HCT116 (cell line): ENCODE measurements around the gene PDZRN4. TPM values are rescaled to one million over a fixed set of nuclear protein-coding genes. Genes with fewer than 3 reads are reported as not detected.

ENCODE experiments used
- ATAC-seq: fragments of 200-7000 bp; cut with Tn5 transposase; 2 replicates; pipeline ENCODE4 v1.9.1; 2020; ENCODE audit warnings: mild to moderate bottlenecking, moderate library complexity
- BruUV-seq: library from RNA; stranded (reverse); fragments of 400-500 nt; replicated peaks from 2 replicates; lab custom pipeline; 2021; lab: Mats Ljungman, UMichigan
- CTCF ChIA-PET: fragments of 300-600 bp; sonication (Branson Sonifier 250); formaldehyde crosslinking; loops from one replicate; lab custom pipeline; 2021; ENCODE audit warnings: antibody characterized with exemption; lab: Charles Lee
- POLR2A ChIA-PET: fragments of 300-600, 350-600 bp; sonication (Branson Sonifier 250); formaldehyde crosslinking; loops from one replicate; lab custom pipeline; 2021; ENCODE audit warnings: antibody characterized with exemption; lab: Charles Lee
- RAD21 ChIA-PET, 2 experiments: fragments of 300-600 bp; sonication (Branson Sonifier 250); formaldehyde crosslinking; loops; one replicate each; lab custom pipeline; 2023; ENCODE audit warnings: low total read pairs in 2 of 2; ENCODE audit not compliant: uncharacterized antibody in 2 of 2, unreplicated experiment in 2 of 2, low non-redundant PET in 1 of 2; lab: Charles Lee
- DNase-seq: peaks from one replicate; pipeline ENCODE4 v3.0.0-alpha.2; 2010; ENCODE audit warnings: low read depth, low spot score
- H2AFZ ChIP-seq: fragments of 200-600 bp; shearing (Covaris generic), sonication (generic); 2 replicates; pipeline ENCODE4 v1.6.1; 2017; ENCODE audit warnings: low read depth, mixed run types, mixed read lengths, antibody characterized with exemption, low read length; ENCODE audit not compliant: poor library complexity, severe bottlenecking
- H3K27ac ChIP-seq: 2 replicates; pipeline ENCODE4 v1.5.1; 2012; ENCODE audit warnings: low read depth, low read length
- H3K27me3 ChIP-seq: fragments of 200-600 bp; sonication (generic); 2 replicates; pipeline ENCODE4 v1.6.1; 2016; ENCODE audit warnings: mixed run types, low read length, mixed read lengths; ENCODE audit not compliant: insufficient read depth
- H3K36me3 ChIP-seq, 2 experiments: fragments of 200-500 bp in 1 of 2; fragments of 200-600 bp in 1 of 2; sonication (Bioruptor generic) in 1 of 2; sonication (generic) in 1 of 2; 2 replicates each; pipeline versions ENCODE4 v1.5.1 to v1.6.1; 2014 to 2016; ENCODE audit warnings: low read length in 2 of 2, inconsistent platforms in 1 of 2, mixed read lengths in 1 of 2, mixed run types in 1 of 2; ENCODE audit not compliant: insufficient read depth in 2 of 2, control insufficient read depth in 1 of 2
- H3K4me1 ChIP-seq, 2 experiments: fragments of 200-600 bp in 1 of 2; sonication (generic) in 1 of 2; 2 replicates each; pipeline versions ENCODE4 v1.5.1 to v1.6.1; 2012 to 2017; ENCODE audit warnings: low read length in 2 of 2, inconsistent platforms in 1 of 2, mild to moderate bottlenecking in 1 of 2, mixed read lengths in 1 of 2, mixed run types in 1 of 2, moderate library complexity in 1 of 2; ENCODE audit not compliant: insufficient read depth in 2 of 2, control insufficient read depth in 1 of 2
- H3K4me2 ChIP-seq: fragments of 200-600 bp; sonication (generic); 2 replicates; pipeline ENCODE4 v1.6.1; 2017; ENCODE audit warnings: mixed run types, low read length, mixed read lengths
- H3K4me3 ChIP-seq, 2 experiments: fragments of 200-600 bp in 1 of 2; sonication (generic) in 1 of 2; replicated peaks in 1 of 2; 2 replicates each; pipeline ENCODE4 v1.5.1; 2011 to 2016; ENCODE audit warnings: low read length in 2 of 2, control low read depth in 1 of 2, low read depth in 1 of 2, mild to moderate bottlenecking in 1 of 2, mixed read lengths in 1 of 2, mixed run types in 1 of 2
- H3K79me2 ChIP-seq: fragments of 200-600 bp; sonication (generic); 2 replicates; pipeline ENCODE4 v1.6.1; 2017; ENCODE audit warnings: mild to moderate bottlenecking, mixed run types, low read length, moderate library complexity, mixed read lengths; ENCODE audit not compliant: insufficient read depth
- H3K9ac ChIP-seq: fragments of 200-600 bp; sonication (generic); 2 replicates; pipeline ENCODE4 v1.6.1; 2016; ENCODE audit warnings: low read length, mixed read lengths
- H3K9me2 ChIP-seq: fragments of 200-600 bp; sonication (generic), shearing (Covaris generic); 2 replicates; pipeline ENCODE4 v1.6.1; 2017; ENCODE audit warnings: mixed run types, mild to moderate bottlenecking, moderate library complexity; ENCODE audit not compliant: insufficient read depth
- H3K9me3 ChIP-seq, 2 experiments: fragments of 200-500 bp in 1 of 2; fragments of 200-600 bp in 1 of 2; sonication (Bioruptor generic) in 1 of 2; sonication (generic) in 1 of 2; 2 replicates each; pipeline ENCODE4 v1.6.1; 2014 to 2017; ENCODE audit warnings: low read length in 2 of 2, mixed read lengths in 2 of 2, inconsistent platforms in 1 of 2, low read depth in 1 of 2, mild to moderate bottlenecking in 1 of 2, mixed run types in 1 of 2, moderate library complexity in 1 of 2; ENCODE audit not compliant: control insufficient read depth in 1 of 2, insufficient read depth in 1 of 2
- H4K20me1 ChIP-seq: fragments of 200-600 bp; sonication (generic), shearing (Covaris generic); 2 replicates; pipeline ENCODE4 v1.6.1; 2017; ENCODE audit warnings: mixed run types, mild to moderate bottlenecking, moderate library complexity; ENCODE audit not compliant: insufficient read depth
- CBX3 ChIP-seq: IDR thresholded peaks from 2 replicates; pipeline ENCODE4 v1.6.1; 2012; ENCODE audit warnings: low read depth
- CEBPB ChIP-seq: IDR thresholded peaks from 2 replicates; pipeline ENCODE4 v1.6.1; 2012; ENCODE audit warnings: low read depth
- EGR1 ChIP-seq: IDR thresholded peaks from 2 replicates; pipeline ENCODE4 v1.6.1; 2012; ENCODE audit warnings: low read depth
- ELF1 ChIP-seq: IDR thresholded peaks from 2 replicates; pipeline ENCODE4 v1.6.1; 2012; ENCODE audit warnings: low read depth, borderline replicate concordance
- EZH2 ChIP-seq: fragments of 200-600 bp; sonication (generic); IDR thresholded peaks from 2 replicates; pipeline ENCODE4 v1.6.1; 2017; ENCODE audit warnings: antibody characterized with exemption, mixed run types
- EZH2phosphoT487 ChIP-seq: fragments of 200-600 bp; IDR thresholded peaks from 2 replicates; pipeline ENCODE4 v1.6.1; 2018; ENCODE audit warnings: antibody characterized with exemption, borderline replicate concordance
- POLR2AphosphoS5 ChIP-seq: IDR thresholded peaks from 2 replicates; pipeline ENCODE4 v1.6.1; 2011; ENCODE audit warnings: mild to moderate bottlenecking, low read depth, low read length, moderate library complexity
- RAD21 ChIP-seq: IDR thresholded peaks from 2 replicates; pipeline ENCODE4 v1.6.1; 2012; ENCODE audit warnings: low read depth, mild to moderate bottlenecking
- TCF7L2 ChIP-seq: IDR thresholded peaks from 2 replicates; pipeline ENCODE4 v1.7.0; 2011; ENCODE audit warnings: borderline replicate concordance, inconsistent platforms; ENCODE audit not compliant: insufficient read depth, insufficient read length; ENCODE audit errors: extremely low read depth
- YY1 ChIP-seq: IDR thresholded peaks from 2 replicates; pipeline ENCODE4 v1.6.1; 2011; ENCODE audit warnings: low read length, low read depth, moderate library complexity, mild to moderate bottlenecking; ENCODE audit not compliant: insufficient replicate concordance; ENCODE audit errors: extremely low read depth
- ZFX ChIP-seq: fragments of 450-650 bp; IDR thresholded peaks from 2 replicates; pipeline ENCODE4 v1.6.1; 2017
- intact Hi-C: fragments of 100-400 bp; cut with micrococcal nuclease; formaldehyde crosslinking; loops from 2 replicates; pipeline ENCODE4 v1.10.0; 2022
- total RNA-seq: library from RNA; stranded (reverse); gene quantifications from one replicate; pipeline ENCODE4 v1.2.1, GENCODE V29; 2021; ENCODE audit not compliant: unreplicated experiment
- TF ChIP-seq, protein P1 (sequence below): IDR thresholded peaks from 2 replicates; pipeline ENCODE4 v1.6.1; 2012
- TF ChIP-seq, protein P2 (sequence below): IDR thresholded peaks from 2 replicates; pipeline ENCODE4 v1.6.1; 2012
- TF ChIP-seq, protein P3 (sequence below): IDR thresholded peaks from 2 replicates; pipeline ENCODE4 v1.6.1; 2011; ENCODE audit warnings: mild to moderate bottlenecking, low read length, moderate library complexity; ENCODE audit not compliant: insufficient replicate concordance; ENCODE audit errors: extremely low read depth
- TF ChIP-seq, protein P4 (sequence below), 3 experiments: fragments of 200-600 bp in 1 of 3; sonication (generic) in 1 of 3; IDR thresholded peaks in 2 of 3; conservative IDR thresholded peaks in 1 of 3; 2 replicates each; pipeline ENCODE4 v1.5.1; 2012 to 2017; ENCODE audit warnings: low read depth in 2 of 3, low read length in 2 of 3, antibody characterized with exemption in 1 of 3, borderline replicate concordance in 1 of 3, control low read depth in 1 of 3, mild to moderate bottlenecking in 1 of 3, mixed read lengths in 1 of 3, mixed run types in 1 of 3, moderate library complexity in 1 of 3; ENCODE audit not compliant: insufficient read depth in 1 of 3

The PDZRN4 gene
- total RNA-seq, 1 experiment from 2014 or later = not detected

DNA sequence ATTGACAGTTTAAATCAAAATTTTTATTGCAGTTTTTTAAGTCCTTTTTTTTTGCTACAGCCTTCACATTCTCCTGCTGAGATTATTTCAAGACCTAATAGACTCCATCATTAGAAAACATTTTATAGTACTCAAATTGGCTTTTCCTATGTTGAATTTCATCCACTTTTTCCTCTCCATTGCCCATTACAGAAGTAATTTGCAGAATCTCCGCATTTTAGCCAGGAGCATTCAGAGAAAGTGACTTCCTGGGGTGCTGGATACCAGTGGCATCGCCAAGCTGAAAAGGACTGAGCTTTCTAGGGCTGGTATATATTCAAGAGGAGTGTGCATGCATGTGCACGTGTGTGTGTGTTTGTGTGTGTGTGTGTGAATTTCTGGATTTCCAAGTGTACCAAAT is 340.8 kb downstream of the PDZRN4 start:
- intact Hi-C loops = no loop called here
- no TSS peak for BruUV-seq
- H3K9me2 ChIP-seq = no peaks in the 10 kb centered on the region
- H3K27me3 ChIP-seq = no peaks in the 10 kb centered on the region
- H3K9me3 ChIP-seq = no peaks in the 10 kb centered on the region
- H3K27ac ChIP-seq = no peak overlapping the region
- ChIA-PET RAD21 (no interaction called here), POLR2A (no interaction called here), CTCF (no interaction called here)
- no peak overlapping the region for H3K4me3 ChIP-seq
- H2AFZ ChIP-seq = no peak overlapping the region
- no peaks in the 10 kb centered on the region for H3K79me2 ChIP-seq
- DNase-seq = no peak
- H3K4me1 ChIP-seq = no peaks in the 10 kb centered on the region
- H4K20me1 ChIP-seq = no peaks in the 10 kb centered on the region
- no peak overlapping the region for H3K9ac ChIP-seq
- TF ChIP-seq EGR1 (no peak), ZFX (no peak), POLR2AphosphoS5 (no peak), CEBPB (no peak), ELF1 (no peak), EZH2phosphoT487 (no peak), TCF7L2 (no peak), RAD21 (no peak), EZH2 (no peak), CBX3 (no peak), YY1 (no peak)
- TF ChIP-seq, protein P1, sequence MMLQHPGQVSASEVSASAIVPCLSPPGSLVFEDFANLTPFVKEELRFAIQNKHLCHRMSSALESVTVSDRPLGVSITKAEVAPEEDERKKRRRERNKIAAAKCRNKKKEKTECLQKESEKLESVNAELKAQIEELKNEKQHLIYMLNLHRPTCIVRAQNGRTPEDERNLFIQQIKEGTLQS = no peak
- TF ChIP-seq, protein P2, sequence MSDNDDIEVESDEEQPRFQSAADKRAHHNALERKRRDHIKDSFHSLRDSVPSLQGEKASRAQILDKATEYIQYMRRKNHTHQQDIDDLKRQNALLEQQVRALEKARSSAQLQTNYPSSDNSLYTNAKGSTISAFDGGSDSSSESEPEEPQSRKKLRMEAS = no peak
- TF ChIP-seq, protein P3, sequence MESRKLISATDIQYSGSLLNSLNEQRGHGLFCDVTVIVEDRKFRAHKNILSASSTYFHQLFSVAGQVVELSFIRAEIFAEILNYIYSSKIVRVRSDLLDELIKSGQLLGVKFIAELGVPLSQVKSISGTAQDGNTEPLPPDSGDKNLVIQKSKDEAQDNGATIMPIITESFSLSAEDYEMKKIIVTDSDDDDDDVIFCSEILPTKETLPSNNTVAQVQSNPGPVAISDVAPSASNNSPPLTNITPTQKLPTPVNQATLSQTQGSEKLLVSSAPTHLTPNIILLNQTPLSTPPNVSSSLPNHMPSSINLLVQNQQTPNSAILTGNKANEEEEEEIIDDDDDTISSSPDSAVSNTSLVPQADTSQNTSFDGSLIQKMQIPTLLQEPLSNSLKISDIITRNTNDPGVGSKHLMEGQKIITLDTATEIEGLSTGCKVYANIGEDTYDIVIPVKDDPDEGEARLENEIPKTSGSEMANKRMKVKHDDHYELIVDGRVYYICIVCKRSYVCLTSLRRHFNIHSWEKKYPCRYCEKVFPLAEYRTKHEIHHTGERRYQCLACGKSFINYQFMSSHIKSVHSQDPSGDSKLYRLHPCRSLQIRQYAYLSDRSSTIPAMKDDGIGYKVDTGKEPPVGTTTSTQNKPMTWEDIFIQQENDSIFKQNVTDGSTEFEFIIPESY = no peak
- TF ChIP-seq, protein P4, sequence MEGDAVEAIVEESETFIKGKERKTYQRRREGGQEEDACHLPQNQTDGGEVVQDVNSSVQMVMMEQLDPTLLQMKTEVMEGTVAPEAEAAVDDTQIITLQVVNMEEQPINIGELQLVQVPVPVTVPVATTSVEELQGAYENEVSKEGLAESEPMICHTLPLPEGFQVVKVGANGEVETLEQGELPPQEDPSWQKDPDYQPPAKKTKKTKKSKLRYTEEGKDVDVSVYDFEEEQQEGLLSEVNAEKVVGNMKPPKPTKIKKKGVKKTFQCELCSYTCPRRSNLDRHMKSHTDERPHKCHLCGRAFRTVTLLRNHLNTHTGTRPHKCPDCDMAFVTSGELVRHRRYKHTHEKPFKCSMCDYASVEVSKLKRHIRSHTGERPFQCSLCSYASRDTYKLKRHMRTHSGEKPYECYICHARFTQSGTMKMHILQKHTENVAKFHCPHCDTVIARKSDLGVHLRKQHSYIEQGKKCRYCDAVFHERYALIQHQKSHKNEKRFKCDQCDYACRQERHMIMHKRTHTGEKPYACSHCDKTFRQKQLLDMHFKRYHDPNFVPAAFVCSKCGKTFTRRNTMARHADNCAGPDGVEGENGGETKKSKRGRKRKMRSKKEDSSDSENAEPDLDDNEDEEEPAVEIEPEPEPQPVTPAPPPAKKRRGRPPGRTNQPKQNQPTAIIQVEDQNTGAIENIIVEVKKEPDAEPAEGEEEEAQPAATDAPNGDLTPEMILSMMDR (IDR thresholded peaks at IDR 0.05 in 2 of 3, conservative IDR thresholded peaks at IDR 0.05 in 1 of 3; ENCODE audit: borderline replicate concordance in 1 of 3, insufficient read depth in 1 of 3, low read depth in 2 of 3, low read length in 2 of 3) = no peak
- H3K4me2 ChIP-seq = no peak overlapping the region
- ATAC-seq = no peak
- H3K36me3 ChIP-seq = no peaks in the 10 kb centered on the region
